ENCODE data around the gene MAGI1.

DNA sequence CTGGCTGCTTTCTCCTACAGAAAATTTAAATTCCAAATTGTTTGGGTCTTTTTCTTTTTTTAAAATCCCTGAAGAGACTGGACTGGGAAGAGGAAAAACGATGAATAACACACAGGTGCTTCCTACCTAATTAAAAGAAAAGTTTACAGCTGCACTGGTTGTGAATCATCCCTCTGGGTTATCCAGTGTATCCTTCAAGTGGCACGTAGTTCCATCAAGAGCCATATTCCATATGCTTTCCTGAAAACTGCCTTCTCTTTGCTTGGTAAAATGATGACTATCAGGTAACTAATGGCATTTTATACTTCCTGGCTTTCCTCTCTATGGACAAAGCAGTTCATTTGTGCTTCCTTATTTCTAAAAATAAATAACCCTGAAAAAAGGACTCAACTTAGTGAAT lies 123.2 kb downstream of the MAGI1 start:
- TF ChIP-seq POLR2A (IDR thresholded peaks at IDR 0.05; ENCODE audit: low read depth, low read length) (no peak), POLR2AphosphoS5 (IDR thresholded peaks at IDR 0.05; ENCODE audit: low read depth, low read length) (no peak), TAF1 (IDR thresholded peaks at IDR 0.05; ENCODE audit: borderline replicate concordance, low read depth, low read length) (no peak)

Measured in GM12892 (cell line).